Measurements from ENCODE around the gene AMOTL2.

AMOTL2 gene

GRCh38 chr3:134351427-134351826, 22.8 kb downstream of the AMOTL2 start:
- DNase-seq: no peak

DNA sequence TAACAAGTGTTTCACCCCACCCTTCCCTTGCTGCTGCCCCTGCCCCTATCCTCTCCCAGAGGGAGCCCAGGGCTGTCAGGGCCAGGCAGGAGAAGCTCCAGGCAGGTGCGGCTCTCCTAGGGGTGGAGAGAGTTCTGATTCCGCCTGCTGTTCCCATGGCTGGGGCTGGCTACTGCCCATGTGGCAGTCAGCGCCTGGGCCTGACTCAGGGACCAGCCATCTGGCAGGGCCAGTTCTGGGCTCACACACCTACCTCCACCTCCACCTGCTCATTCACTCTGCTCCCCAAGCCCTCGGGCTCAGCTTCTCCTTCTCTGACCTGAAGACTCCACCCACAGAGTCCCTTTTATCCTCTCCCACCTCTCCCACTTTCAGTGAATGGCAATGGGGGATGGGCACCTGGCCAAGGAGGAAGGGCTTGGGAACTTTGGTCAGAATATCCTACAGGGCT, 23.4 kb downstream of the AMOTL2 start:
- no peak for DNase-seq

DNA sequence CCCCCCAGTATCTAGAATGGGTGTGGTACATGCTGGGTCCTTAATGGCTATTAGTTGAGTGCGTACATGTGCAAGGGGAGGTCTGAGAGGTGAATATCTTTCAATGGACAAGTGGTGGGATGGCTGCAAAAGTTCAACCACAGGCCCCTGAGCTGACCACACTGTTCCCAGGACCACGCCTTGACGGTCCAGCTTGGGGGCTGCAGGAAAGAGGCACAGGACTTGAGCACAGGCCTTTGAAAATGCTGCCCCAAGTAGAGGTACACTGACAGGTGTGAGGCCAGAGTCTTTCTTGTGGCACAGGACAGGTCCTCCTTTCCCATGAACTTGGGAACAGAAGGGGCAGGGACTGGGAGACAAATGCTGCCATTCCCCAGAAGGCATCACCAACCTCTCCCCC, 24.0 kb downstream of the AMOTL2 start:
- no peak for DNase-seq

- no peak for DNase-seq
These were observed 25.7 kb downstream of the AMOTL2 start for GRCh38 chr3:134348524-134348923.

- no peak for DNase-seq
These were observed 26.7 kb downstream of the AMOTL2 start for GRCh38 chr3:134347551-134347950.

- no peak for DNase-seq
These were observed 27.5 kb downstream of the AMOTL2 start for GRCh38 chr3:134346744-134347143.

- DNase-seq: no peak
These were observed 29.0 kb downstream of the AMOTL2 start for GRCh38 chr3:134345202-134345601.

GRCh38 chr3:134344560-134344959, 29.7 kb downstream of the AMOTL2 start:
- DNase-seq: no peak

DNA sequence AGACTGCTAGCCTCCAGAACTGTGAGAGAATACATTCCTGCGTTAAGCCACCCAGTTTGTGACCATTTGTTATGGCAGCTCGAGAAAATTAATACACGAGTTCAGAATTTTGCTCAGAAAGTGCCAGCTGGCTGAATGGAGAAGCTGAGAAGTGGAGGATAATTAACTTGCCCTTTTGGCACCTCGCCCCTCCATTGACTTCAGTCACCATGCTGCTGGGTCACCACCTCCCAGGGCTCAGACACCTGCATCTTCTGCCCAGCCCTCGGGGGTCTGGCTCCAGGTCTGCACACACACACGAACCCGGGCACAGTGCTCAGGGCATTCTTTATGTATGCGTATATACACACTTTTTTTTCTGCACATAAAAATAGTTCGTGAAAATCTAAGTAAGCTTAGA, 32.0 kb downstream of the AMOTL2 start:
- DNase-seq: no peak

GRCh38 chr3:134341389-134341788, 32.9 kb downstream of the AMOTL2 start:
- DNase-seq: no peak

- no peak for DNase-seq
These were observed 33.3 kb downstream of the AMOTL2 start for GRCh38 chr3:134340982-134341365.

- DNase-seq: no peak
These were observed 33.8 kb downstream of the AMOTL2 start for GRCh38 chr3:134340362-134340981.

GRCh38 chr3:134339913-134340312, 34.3 kb downstream of the AMOTL2 start:
- DNase-seq: no peak

DNA sequence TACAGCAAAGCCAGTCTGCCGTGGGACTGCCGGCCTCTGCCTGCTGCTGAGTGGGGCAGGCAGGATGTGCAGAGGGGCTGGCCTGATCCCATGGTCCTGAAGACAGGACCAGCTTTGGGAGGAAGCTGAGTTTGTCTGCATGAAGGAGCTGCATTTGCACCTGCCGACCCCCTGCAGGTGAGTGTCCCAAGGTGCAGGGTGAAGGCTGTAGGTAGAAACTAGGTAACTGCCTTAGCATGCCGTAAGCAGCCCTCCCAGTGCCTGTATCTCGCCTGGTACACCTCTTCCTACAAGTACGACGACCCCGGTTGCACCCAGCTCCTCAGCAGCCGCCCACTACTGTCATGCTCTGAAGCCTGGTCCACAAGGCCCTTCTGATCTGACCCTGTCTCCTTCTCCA, 34.9 kb downstream of the AMOTL2 start:
- DNase-seq: no peak

GRCh38 chr3:134338516-134339261, 35.6 kb downstream of the AMOTL2 start:
- DNase-seq: no peak

DNA sequence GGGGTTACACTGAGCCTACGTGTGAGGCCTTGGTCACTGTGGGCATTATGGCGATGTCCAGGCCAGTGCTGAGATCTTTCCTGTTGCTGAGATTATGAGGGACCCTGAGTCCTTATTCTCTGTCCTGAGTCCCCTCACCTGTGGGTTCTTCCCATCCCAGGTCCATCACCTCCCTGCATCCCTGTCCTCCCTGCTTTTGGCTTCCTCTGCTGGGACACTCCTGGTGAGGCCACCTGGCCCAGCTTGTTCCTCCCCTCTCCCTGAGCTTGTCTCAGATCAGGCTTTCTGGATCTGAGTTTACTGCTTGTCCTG, 36.1 kb downstream of the AMOTL2 start:
- DNase-seq: no peak

GRCh38 chr3:134337511-134338200, 36.6 kb downstream of the AMOTL2 start:
- no peak for DNase-seq

- DNase-seq: no peak
These were observed 37.2 kb downstream of the AMOTL2 start for GRCh38 chr3:134337071-134337482.

DNA sequence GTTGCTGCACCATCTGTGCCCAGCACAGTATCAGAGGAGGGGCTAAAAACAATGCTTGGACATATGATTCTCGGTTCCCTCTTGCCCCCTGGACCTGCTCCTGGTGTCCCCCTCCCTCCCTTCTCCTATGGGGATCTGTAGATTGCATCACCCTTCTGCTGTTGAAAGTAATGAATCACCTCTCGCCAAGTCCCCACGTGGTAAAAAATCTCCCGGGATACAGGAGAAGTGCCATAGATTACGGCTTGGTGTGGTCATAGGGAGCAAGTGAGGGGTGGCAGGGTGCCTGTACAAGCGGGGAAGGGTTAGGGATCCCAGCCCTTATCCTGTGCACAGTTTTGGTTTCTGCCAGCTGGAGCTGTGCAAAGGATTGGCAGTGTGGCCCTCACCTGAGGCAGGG, 37.7 kb downstream of the AMOTL2 start:
- DNase-seq: no peak

DNA sequence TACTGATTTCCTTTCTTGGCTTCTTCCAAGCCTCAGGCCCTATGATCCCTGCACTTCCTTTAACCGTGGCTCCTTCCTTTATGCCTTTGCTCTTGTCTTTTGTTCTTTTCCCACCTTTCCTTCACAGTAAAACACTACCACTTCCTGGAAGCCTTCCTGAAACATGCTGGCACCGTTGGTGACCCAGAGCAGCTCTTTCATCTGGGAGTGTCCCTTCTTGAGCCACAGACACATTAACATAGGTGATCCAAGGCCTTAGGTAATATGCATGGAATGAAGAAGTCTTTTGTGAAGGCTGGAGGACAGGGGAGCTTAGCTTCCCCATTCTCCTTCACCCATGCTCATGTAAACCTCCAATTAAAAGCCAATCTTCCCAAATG, 39.4 kb downstream of the AMOTL2 start:
- no peak for DNase-seq

- no peak for DNase-seq
These were observed 39.9 kb downstream of the AMOTL2 start for GRCh38 chr3:134334231-134334900.

DNA sequence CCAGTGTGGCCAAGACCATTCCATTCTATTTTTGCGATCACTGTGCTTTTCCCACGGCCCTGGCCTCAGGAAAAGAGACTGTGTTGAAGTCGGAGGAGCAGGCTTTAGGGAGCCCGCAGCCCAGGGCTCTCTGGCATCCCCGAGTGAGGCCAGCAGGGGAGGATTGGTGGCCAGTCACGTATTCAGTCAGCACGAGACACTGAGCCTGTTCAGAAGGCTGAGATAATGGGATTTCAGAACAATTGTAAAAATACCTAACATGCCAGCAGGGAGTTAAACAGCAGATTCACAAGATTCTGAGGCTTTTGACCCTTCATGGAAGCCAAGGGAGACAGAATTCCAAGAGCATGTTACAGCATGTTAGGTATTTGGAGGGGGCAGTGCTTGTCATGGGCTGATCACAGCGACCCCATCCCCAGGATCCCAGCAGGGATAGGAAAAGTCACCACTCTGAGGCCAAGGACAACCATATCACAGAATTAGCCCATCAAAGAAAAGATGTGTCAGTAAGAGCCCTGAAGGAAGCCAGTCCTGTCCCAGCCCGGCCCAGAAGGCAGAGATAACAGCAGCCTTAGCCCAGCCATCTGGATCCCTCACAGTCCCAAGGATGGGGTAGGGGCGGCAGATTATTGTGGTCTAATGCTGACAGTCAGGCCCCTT, 40.6 kb downstream of the AMOTL2 start:
- DNase-seq: no peak

GRCh38 chr3:134332344-134332743, 41.9 kb downstream of the AMOTL2 start:
- DNase-seq: no peak
